Measurements from ENCODE around the gene TAAR9.

GRCh38 chr6:132489376-132489775 lies 48.7 kb upstream of the TAAR9 start:
- no peak for TF ChIP-seq CTCF (conservative IDR thresholded peaks at IDR 0.05; ENCODE audit: low read length)
- no peak for TF ChIP-seq EZH2phosphoT487 (IDR thresholded peaks at IDR 0.05; ENCODE audit: borderline replicate concordance, low read depth, low read length)

All from OCI-LY7 (cell line).